ENCODE results near the gene ATG5.

Gene ATG5

DNA sequence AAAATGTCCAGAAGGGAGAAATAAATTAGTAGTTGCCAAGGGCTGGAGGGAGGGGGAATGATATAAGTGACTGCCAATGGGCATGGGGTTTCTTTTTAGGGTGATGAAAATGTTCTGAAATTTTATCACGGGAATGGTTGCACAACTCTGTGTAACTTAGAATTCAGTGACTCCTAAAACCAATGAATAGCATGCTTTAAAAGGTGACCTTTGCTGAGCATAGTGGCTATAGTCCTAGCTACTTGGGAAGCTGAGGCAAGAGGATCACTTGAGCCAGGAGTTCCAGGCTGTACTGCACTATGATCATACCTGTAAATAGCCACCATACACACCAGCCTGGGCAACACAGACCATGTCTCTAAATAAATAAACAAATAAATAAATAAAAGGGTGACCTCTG is 109.0 kb downstream of the ATG5 start:
- DNase-seq, result no peak

DNA sequence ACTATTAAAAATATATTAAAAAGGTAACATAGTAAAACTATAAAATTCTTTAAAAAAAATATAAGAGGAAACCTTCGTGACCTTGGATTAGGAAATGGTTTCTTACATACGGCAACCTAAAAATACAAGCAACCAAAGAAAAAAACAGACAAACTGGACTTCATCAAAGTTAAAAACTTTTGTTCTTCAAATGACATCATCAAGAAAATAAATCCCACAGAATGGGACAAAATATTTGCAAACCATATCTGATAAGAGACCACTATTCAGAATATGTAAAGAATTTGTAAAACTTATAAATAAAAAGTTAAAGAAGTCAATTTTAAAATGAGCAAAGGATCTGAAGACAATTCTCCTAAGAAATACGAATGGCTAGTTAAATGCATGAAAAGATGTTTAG is 110.0 kb downstream of the ATG5 start:
- no peak for DNase-seq

DNA sequence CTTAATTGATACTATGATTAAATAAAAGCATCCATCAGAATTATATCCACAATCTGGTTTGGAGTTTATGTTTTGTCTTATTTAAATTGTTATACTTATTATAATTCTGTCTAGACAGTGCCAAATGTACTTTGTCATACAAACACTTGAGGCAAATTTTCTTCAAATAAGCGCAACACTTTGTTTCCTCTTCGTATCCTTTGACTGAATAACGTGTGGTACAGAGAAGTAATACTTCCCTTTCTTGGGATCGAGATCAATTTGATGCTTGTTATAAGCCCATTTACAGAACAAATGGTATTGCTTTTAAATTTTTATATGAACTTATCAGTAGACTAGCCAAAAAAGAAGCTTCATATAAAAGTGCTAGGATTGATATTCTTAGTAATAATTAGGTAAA is 111.0 kb downstream of the ATG5 start:
- DNase-seq, result no peak

DNA sequence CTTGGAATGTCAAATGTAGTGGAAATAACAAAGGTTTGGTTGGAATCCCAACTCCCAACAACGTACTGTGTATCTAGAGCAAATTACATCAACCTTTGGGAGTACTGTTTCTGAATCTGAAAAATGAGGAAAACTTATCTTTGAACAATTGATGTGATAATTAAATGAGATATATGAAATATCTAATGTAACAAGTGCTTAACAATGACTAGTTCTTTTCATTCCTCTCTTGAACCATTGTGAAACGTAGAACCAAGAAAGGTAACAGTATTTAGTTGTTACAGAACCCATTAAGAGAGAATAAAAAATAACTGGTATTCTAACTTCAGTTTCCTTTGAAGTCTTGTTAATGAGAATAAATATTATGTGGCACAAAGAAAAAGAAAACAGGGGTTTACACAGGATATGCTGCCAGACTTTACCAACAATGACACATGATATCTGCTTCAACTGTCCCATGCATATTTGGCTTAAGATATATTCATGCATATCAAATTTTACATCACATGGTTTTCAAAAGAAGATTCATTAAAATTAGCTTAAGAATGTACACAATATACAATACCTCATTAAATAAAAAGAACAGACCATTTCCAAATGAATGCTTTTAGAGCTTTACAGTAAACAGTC is 111.8 kb downstream of the ATG5 start:
- no peak for DNase-seq

DNA sequence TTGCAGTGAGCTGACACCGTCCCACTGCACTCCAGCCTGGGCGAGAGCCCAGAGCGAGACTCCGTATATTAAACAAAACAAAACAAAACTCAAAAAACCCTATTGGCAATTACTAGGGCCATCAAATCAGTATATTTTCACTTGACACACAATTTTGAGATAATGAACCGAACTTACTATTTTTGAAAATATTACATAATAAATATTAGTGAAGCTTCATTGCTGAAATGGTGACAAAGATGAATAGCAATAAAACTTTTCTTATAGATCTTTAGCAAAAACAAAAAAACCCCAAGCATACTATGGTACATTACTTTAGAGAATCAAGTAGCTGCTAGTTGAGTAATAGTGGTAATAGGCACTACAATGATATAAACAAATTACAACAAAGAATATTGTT is 113.0 kb downstream of the ATG5 start:
- DNase-seq, result no peak

DNA sequence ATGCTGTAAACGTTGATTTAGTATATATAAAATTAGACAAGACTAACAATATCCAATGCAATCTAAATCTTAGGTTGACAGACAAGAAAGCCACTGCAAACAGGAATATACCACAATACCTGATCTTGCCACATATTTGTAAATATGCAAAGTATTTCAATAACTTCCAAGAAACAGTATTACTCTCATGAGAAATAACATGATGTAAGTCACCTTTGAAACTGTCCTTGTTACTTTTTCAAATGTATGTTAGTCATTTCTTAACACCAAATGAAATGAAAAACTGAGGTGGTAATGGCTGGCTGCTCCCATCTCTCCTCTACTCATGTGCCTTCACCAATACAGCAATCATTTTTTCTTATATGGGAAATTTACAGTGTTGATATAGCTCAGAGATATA is 118.7 kb downstream of the ATG5 start:
- no peak for DNase-seq

DNA sequence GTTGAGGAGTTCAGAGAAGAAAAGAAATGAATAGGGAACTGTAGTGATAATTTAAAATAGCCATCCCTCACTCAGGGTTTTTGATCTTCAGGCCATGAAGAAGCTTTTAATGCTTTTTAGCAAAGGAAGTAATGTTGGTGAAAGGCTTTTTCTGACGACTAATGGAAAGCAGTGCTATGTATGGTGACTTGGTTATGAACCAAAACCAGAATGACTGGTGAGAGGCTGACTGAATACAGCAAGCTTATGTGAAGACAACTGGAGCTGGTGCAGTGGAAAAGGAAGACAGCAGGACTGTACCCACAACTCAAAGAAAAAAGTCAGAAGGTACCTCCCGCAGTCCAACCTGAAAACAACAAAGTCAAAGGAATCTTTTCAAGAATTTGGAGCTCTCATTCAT is 120.6 kb downstream of the ATG5 start:
- DNase-seq, result no peak

DNA sequence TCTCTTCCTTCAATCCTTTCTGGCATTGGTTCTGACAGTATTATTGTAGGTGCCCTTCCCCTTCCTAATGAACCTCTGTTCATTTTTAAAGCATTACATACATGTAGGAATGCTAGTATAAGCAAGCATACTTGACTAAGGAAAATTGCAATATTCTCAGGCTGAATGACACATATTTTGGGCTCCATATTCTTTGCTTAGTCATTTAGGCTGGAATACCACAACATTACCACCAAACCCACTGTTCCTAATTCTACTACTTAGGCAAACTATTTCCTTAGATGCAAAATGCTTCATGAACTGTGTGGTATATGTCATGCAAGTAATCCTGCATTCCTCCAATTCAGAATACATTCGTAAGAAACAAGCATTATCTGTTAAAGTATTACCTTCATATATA is 125.6 kb downstream of the ATG5 start:
- DNase-seq, result no peak

DNA sequence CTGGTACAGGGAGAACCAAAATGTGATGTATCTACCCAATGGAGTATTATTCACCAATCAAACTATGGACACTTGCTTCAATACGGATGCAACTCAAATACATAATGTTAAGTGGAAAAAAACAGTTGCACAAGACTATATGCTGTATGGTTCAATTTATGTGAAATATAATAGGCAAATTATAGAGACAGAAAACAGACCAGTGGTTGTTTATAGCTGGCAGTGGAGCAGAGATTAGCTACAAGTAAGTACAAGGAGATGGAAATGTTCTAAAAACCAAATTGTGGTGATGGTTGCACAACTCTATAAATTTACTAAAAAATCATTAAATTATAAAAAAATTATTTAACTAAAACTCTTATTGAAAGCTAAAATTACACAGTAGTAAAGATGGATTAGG is 126.2 kb downstream of the ATG5 start:
- DNase-seq, result no peak

DNA sequence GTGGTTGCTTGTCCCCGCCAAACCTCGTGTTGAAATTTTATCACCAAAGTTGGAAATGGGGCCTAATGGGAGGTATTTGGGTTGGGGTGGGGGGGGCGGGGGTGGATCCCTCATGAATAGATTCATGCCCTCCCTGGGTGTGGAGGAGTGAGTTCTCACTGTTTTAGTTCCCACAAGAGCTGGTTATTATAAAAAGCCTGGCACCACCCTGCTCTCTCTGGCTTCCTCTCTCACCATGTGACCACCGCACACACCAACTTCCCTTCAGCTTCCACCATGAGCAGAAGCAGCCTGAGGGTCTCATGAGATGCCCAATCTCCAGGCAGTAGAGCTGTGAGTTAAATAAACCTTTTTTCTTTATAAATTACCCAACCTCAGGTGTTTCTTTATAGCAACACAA is 128.1 kb downstream of the ATG5 start:
- no peak for DNase-seq

DNA sequence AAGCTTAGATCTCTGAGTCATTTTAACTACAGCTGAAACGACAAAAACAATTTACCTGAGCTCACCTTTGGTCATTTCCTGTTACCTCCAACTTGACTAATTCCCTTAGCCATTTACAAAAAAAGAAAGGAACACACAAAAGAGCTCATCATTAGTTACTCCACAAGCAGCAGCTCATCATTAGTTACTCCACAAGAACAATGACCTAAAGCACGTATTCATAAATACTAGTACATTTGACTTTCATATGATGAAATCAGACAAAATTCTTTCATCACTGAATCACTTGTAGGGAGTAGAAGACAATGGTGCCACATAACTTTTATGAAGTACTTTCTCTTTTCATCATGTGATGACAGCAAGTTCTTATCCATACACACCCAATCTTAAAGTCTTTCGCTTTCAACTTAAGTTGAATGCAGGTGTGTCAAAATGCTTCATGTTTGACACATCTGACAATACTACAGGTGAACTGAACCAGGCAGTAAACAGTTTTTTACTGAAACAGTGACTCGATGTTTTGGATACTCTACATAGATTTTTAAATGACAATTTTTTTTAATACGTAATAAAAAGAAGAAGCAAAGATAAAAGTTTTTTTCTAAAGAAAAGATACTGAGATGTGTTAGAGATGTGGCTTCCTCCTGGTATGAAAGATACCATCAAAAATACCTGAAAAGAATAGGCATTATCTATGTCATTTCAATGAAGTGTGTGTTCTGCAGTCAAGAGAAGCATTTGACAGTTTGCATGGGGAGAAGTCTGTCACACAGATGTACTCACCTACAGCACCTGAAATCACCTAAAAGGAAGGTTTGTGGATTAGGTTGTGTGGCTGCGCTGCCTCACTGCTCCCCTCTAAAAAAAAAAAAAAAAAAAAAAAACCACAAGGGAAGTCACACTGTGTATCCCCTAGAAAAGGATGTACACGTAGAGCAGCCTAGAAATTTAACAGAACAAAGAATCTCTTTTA is 130.3 kb downstream of the ATG5 start:
- DNase-seq, result no peak

DNA sequence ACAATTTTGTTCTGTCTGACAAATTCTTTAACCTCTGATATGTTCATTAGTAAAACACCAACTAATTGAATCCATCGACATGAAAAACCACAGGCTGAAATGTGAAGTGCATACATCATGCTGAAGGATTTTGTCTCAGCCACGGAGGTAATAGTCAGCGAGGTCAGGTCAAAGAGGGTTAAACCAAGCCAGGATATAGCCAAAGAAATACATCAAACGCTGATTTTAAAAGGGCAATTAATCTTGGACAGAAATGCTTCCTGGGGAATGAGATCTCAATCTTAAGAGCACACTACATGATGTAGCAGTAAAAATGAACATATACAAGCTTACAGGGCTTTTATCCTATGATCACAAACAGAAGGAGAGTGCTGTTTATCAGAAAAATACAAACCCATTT is 132.7 kb downstream of the ATG5 start:
- no peak for DNase-seq

DNA sequence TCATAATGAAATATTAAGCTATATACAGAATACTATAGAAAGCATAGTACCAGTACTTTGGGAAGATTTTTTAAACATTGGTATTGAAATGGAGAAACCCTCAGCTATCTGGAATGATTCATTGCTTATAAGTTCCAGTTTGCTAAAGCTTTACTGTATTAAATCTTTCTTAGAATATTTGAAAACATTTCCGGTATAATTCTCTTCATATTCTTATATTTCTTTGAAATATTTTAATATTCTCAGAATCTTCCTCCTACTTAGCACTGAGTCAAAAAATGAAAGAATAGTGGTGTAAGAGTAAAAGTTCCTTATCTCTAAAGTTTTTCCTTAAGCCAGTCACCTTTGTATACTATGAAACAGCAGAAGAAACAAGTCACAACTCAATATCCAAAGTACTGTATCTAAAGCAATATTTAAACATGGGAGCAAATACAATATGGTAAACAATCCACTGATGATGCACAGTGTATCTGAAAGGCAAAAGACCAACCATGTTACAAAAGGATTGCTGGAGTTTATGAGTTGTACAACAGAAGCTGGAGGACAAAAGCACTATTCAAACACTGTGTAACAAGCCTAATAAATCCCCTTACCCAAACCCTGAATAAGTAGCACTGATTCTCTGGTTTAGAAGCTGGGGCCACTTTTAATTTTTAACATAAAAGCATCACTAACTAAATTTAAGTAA is 137.3 kb downstream of the ATG5 start:
- DNase-seq, result no peak

DNA sequence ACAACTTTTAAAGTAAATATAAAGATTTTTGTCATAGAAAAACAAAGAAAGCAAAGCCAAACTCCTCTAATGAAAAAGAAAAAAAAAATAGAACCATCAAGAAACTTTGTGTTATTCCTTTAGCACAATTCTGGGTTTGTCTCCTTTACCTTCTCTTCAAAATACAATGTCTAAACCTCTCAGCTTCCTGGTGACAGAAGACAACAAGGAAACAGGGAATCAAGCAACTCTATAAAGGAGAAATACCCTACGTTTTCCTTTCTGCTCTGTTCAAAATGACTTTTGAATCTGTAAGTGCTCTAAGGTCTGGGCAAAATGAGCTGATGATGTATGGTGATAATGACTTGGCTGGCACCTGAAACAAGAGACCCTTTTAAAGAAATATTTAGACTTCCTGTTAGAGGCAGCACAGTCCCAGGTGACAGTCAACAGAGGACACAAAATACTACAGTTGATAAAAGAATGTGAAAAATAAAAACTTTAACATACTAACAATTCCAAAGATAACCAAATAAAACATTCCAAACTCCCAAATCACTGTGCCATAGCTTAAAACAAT is 138.1 kb downstream of the ATG5 start:
- no peak for DNase-seq

DNA sequence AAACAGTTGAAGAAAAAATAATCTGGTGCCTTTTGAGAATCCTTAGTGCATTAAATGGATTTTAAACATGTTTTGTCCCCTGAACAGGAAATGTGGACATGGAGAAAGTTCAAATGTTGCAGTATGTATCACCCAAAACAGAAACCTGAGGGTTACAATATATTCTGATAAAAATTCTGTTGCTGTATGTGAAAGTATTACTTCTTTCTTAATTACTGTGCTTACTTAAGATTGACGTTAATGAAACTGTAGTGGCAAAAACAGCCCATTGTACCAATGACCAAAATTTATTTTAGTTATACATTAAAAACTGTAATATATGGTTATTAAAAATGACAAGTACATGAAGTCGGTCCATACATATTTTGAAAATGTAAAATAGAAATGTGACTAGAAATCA is 138.8 kb downstream of the ATG5 start:
- DNase-seq, result no peak

DNA sequence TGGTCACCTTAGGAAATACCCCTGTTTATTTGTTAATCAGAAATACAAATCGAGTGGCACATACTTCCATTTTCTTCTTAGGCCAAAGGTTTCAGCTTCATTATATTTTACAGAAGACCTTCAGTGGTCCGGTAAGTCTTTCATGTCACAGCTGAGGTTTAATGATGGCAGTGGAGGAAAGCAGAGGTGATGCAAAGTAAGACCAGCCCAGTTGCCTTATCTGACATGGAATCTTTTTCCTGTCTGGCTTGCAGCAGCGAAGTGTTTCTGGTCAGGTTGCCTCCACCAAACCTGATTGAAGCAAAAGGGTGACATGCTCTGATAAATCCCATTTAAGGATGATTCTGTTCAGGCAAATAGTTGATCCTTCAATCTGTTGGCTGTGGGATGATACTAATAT is 139.4 kb downstream of the ATG5 start:
- no peak for DNase-seq

DNA sequence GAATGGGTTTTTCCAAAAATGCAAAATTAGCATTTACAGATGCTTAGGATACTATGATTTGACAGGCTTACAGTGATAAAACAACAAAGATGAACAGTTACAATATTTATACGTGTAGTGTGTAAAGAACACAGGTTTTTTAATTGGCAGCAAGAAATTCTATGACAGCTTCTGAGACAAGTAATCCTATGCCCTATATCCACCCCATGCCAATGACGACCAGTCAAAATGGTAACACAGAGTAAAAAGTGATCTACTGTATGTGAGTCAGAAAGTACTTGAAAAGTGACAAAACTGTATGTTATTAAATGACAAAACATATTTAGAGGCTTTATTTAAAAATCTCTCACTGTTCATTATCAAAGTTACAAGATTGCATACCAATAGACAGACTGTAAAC is 139.9 kb downstream of the ATG5 start:
- no peak for DNase-seq

DNA sequence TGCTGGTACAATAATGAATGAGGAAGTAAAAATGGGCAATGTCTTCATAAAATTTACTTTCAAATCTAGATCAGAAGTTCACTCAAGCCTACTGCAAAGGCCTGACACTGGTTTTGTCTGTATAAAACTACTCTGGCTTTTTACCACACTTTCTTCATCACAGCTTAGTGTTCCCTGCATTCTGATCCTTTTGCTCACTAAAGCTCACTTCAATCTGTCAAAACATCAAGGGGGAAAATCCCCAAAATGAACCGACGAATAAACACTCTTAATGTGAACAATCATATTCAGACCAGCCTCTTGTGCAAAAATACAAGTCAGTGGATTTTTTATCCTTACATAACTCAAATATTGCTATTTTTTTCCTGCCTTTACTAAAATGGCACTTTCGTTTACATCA is 140.9 kb downstream of the ATG5 start:
- DNase-seq, result no peak

DNA sequence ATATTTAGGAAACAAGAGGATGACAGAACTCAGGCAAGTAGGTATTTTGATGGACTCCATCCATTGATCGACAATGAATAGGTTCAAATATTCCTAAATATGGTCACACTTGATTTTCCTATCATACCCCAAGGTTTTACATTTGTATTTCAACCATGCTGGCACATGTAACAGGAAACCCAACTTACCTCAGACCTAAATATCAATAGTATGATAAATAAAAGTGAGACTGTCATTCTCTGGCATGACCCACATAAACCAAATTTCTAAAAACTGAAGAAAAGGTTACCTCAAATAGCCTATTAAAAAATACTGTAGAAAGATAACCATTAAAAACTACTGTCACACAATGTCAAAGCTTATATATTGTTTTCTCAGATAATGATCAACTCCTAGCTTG is 142.1 kb downstream of the ATG5 start:
- DNase-seq, result no peak

DNA sequence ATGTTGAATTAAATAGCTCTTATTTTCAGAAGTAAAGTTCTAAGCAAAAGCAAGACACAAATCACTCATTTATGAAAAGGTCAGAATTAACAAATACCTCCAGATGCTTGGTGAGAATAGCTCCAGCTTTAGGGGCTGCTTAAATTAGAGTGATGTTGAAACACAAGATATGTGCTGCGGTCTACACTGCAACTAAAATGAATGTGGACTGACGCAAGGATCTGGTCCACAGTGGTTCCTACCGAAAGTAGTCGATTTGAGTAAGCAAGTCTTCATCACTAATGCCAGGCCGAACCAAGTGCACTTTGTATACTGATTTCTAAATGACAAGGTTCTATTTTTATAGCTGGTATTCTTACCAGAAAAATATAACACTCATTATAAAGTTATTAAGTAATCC is 143.1 kb downstream of the ATG5 start:
- DNase-seq, result no peak

DNA sequence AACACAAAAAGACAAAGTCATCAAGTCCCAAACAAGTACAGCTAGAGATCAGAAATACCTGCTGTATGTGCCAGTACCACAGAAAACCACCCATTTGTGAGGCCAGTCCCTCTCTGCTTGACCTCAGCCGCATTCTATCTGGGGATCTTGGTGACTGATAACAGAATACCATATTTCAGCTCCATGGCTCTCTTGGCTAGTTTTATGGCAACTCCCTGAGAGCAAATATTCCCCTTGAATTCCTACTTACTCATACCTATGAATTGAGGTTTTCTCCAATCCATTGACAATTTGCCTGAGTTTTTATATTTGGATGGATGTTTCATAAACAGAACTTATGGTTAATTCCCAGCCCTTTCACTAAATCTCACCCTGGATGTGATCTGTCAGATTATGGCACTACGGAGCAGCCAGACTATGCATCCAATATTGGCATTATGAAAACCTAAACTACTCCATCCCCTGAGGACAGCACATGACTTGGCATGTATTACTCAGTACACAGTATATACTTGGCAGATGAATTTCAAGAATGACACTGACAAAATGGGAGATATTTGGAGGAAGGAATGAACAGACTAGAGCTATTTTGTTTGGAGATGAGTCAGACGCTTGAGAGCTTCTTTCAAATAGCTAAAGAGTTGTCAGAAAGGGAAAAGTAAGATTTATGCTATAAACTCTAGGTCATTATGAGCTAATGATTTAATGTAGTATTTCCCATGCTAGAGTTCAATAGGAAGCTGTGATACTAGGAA is 143.7 kb downstream of the ATG5 start:
- DNase-seq, result no peak

DNA sequence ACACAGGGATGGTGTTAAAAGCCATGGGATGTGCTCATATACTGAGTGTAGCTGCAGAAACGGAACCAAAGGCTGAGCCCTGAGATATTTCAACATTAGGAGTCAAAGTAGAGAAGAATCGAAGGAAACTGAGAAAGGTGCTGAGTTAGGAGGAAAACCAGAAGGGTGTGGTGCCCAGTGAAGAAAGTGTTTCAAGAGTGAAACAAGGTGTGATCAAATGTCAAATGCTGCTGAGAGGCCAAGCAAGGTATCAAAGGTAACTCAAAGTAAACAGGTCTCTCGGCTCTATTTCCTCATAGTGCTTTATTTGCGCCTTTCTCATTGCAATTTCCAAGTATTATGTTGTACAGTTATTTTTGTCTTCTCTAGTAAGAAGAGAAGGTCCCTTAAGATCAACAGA is 145.4 kb downstream of the ATG5 start:
- DNase-seq, result no peak

DNA sequence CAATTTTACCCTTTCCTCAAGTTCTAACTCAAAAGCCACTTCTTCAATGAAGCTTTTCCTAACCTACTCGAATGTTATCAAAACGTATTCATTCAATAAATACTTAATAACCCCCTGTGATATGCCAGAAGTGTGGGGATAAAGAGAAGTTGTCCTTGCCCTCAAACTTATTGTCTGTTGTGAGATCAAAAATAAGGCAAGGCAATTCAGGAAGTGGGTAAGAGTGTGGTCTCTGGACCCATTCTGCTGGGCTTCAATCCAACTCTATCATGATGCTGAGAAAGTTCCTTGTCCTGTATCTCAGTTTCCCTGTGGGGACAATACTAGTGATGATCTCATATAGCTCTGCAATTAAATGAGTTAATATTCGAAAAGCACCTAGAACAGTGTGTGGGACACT is 146.7 kb downstream of the ATG5 start:
- no peak for DNase-seq

Data from activated gamma-delta T cell (primary cell).